CD4-positive, alpha-beta T cell (primary cell): ENCODE measurements around the gene SMAD3. TPM values are rescaled to one million over a fixed set of nuclear protein-coding genes. Genes with fewer than 3 reads are reported as not detected.

Experiments
- ATAC-seq: fragments of 200-7000 bp; cut with Tn5 transposase; one replicate; pipeline ENCODE4 v1.10.0; 2022; ENCODE audit warnings: mild to moderate bottlenecking; ENCODE audit not compliant: poor library complexity
- CTCF ChIA-PET: fragments of 350-600 bp; sonication (Branson Sonifier 250); formaldehyde crosslinking; loops from one replicate; lab custom pipeline; 2021; ENCODE audit warnings: antibody characterized with exemption, inconsistent platforms; lab: Charles Lee
- POLR2A ChIA-PET: fragments of 350-600 bp; sonication (Branson Sonifier 250); formaldehyde crosslinking; loops from one replicate; lab custom pipeline; 2021; ENCODE audit warnings: antibody characterized with exemption, inconsistent platforms; lab: Charles Lee
- DNase-seq, 14 experiments: peaks; one replicate each; pipeline ENCODE4 v3.0.0-alpha.2; 2013 to 2020; ENCODE audit warnings: mixed read lengths in 2 of 14
- H3K27ac ChIP-seq, 2 donors: one replicate each; pipeline versions ENCODE4 v1.5.1 to v1.7.0; 2013; ENCODE audit warnings: low read length in 2 of 2, low read depth in 1 of 2, mild to moderate bottlenecking in 1 of 2
- H3K27me3 ChIP-seq, 2 experiments: 1 replicate in 1 of 2; 2 replicates in 1 of 2; pipeline versions ENCODE4 v1.6.1 to v1.7.0; 2013; ENCODE audit warnings: low read length in 2 of 2, control low read depth in 1 of 2, mild to moderate bottlenecking in 1 of 2, moderate library complexity in 1 of 2; ENCODE audit not compliant: insufficient read depth in 2 of 2, control insufficient read depth in 1 of 2
- H3K36me3 ChIP-seq: one replicate; pipeline ENCODE4 v1.6.1; 2013; ENCODE audit warnings: low read length, control low read depth; ENCODE audit not compliant: insufficient read depth
- H3K4me1 ChIP-seq: one replicate; pipeline ENCODE4 v1.6.1; 2013; ENCODE audit warnings: low read length, control low read depth; ENCODE audit not compliant: insufficient read depth
- H3K4me3 ChIP-seq: one replicate; pipeline ENCODE4 v1.5.1; 2013; ENCODE audit warnings: mild to moderate bottlenecking, low read length, moderate library complexity
- H3K9me3 ChIP-seq, 2 experiments: 1 replicate in 1 of 2; 2 replicates in 1 of 2; pipeline versions ENCODE4 v1.6.1 to v1.7.0; 2013; ENCODE audit warnings: low read length in 2 of 2, mild to moderate bottlenecking in 2 of 2, control low read depth in 1 of 2, moderate library complexity in 1 of 2; ENCODE audit not compliant: control insufficient read depth in 1 of 2, insufficient read depth in 1 of 2
- H3K27ac Mint-ChIP-seq: one replicate; pipeline ENCODE4 v1.8.0; 2020; ENCODE audit warnings: mixed read lengths
- H3K27me3 Mint-ChIP-seq: one replicate; pipeline ENCODE4 v1.8.0; 2021; ENCODE audit warnings: mixed read lengths
- H3K36me3 Mint-ChIP-seq: one replicate; pipeline ENCODE4 v1.8.0; 2021; ENCODE audit warnings: low read depth, mixed read lengths
- H3K4me1 Mint-ChIP-seq: one replicate; pipeline ENCODE4 v1.8.0; 2021; ENCODE audit warnings: low read depth, mixed read lengths
- H3K4me3 Mint-ChIP-seq: one replicate; pipeline ENCODE4 v1.8.0; 2020; ENCODE audit warnings: mild to moderate bottlenecking, mixed read lengths
- H3K9me3 Mint-ChIP-seq: one replicate; pipeline ENCODE4 v1.8.0; 2020; ENCODE audit warnings: mixed read lengths
- CTCF ChIP-seq: fragments of 200-600 bp; IDR thresholded peaks from one replicate; pipeline ENCODE4 v1.8.0; 2022; ENCODE audit warnings: antibody characterized with exemption, mild to moderate bottlenecking
- intact Hi-C, 2 experiments: fragments of 100-400 bp; cut with DNase I in 1 of 2; cut with micrococcal nuclease in 1 of 2; formaldehyde crosslinking; loops; one replicate each; pipeline versions ENCODE4 v1.15.1 to v1.9.0; 2023 to 2025; cut with DNase I, micrococcal nuclease
- total RNA-seq, 174 experiments: library from RNA in 2 of 174; stranded (reverse) in 2 of 174; gene quantifications; one replicate each; pipeline ENCODE4 v1.2.3 and lab custom pipeline; 2021 to 2026

The SMAD3 gene
- total RNA-seq, 2 experiments from 2014 or later: 30.0 to 31.0 TPM

DNA sequence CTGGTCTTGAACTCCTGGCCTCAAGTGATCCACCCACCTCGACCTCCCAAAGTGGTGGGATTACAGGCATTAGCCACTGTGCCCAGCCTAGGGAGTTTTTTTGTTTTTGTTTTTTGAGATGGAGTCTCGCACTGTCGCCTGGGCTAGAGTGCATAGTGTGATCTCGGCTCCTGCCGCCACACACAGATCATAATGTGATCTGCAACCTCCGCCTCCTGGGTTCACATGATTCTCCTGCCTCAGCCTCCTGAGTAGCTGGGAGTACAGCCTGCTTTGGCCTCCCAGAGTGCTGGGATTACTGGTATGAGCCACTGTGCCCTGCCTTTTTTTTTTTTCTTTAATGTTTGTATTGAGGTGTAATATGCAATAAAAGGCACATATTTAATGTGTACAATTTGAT, 78.2 kb downstream of the SMAD3 start:
- peak overlapping the region; percentile 18 for H3K27ac Mint-ChIP-seq
- Histone ChIP-seq H3K27ac (no peak overlapping the region), H3K4me1 (peaks cover 95% of the 10 kb centered on the region), H3K27me3 (no peaks in the 10 kb centered on the region), H3K9me3 (no peaks in the 10 kb centered on the region), H3K36me3 (no peaks in the 10 kb centered on the region), H3K4me3 (no peak overlapping the region)
- no peaks in the 10 kb centered on the region for H3K27me3 Mint-ChIP-seq
- peaks cover 3% of the 10 kb centered on the region for H3K36me3 Mint-ChIP-seq
- H3K4me3 Mint-ChIP-seq: no peak overlapping the region
- TF ChIP-seq CTCF: no peak
- H3K9me3 Mint-ChIP-seq: no peaks in the 10 kb centered on the region
- peaks cover 94% of the 10 kb centered on the region for H3K4me1 Mint-ChIP-seq
- POLR2A ChIA-PET: no interaction called here
- DNase-seq (no peak), ATAC-seq (no peak)
- intact Hi-C loops: no loop called here
- CTCF ChIA-PET: no interaction called here

DNA sequence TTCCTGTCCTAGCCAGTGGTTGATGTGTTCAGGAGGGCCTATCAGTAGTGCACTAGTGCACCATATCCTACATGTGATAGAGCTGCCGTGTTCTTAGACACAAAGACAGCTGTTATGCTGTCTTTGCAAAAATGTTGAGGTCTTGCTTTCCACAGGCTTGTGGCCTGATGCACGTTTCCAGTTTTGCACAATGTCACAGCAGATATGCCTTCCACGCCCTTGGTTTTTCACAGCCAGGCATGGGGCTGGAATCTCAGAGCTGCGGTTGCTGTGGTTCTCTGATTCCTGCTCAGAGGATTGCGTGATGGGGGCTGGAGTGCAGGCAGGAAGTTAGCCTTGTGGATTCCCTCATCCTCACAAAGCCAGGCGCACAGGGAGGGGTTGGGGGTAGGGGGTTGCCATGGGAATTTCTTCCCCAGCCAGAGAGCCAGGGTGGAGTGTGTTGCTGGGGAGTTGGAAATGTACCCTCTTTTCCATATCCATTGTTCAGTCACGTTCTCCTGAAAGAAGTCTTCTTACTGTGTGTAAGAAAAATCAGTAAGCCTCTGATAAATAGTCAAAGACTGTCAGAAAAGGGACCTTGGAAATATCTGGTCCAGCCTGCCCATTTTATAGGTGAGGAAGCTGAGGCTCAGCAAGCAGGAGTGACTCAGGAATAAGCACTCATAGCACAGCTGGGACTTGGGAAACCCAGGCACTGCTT, 79.4 kb downstream of the SMAD3 start:
- no peak for TF ChIP-seq CTCF
- intact Hi-C loops: loop anchor here in 1 of 2 experiments (5.0 kb wide), 1 partner anchor 42 kb away; no protein-coding TSS in a partner anchor
- Mint-ChIP-seq H3K4me1 (peaks cover 95% of the 10 kb centered on the region), H3K27me3 (no peaks in the 10 kb centered on the region), H3K4me3 (peak overlapping the region; percentile 35), H3K36me3 (peaks cover 3% of the 10 kb centered on the region), H3K27ac (peak overlapping the region; percentile 88), H3K9me3 (no peaks in the 10 kb centered on the region)
- CTCF ChIA-PET: no interaction called here
- H3K36me3 ChIP-seq: no peaks in the 10 kb centered on the region
- peaks cover 96% of the 10 kb centered on the region for H3K4me1 ChIP-seq
- H3K9me3 ChIP-seq: no peaks in the 10 kb centered on the region
- ATAC-seq (peak; percentile 36), DNase-seq (peak in 3 of 14 experiments; percentile 32 to 57 (median 43))
- no peak overlapping the region for H3K27ac ChIP-seq
- H3K4me3 ChIP-seq: no peak overlapping the region
- no peaks in the 10 kb centered on the region for H3K27me3 ChIP-seq
- POLR2A ChIA-PET: interaction anchor here (0.8 kb wide), 1 partner anchor 13 kb away, joined by 3 read pairs; no protein-coding TSS in a partner anchor

DNA sequence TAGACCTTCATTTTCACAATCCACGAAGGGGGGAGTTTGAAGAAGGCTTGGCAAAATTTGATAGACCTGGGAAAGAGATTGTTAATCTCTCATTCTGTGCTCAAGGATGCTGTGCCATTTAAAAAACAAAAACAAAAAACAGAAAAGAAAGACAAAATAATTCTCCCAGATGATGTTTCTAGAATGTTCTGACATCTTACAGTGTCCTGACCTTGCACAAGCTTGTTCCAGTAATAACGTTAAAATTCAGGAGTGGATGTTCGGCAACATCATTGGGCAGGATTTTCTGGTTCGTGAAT, 79.9 kb downstream of the SMAD3 start:
- Histone ChIP-seq H3K4me1 (peaks cover 96% of the 10 kb centered on the region), H3K36me3 (no peaks in the 10 kb centered on the region), H3K27me3 (no peaks in the 10 kb centered on the region), H3K9me3 (no peaks in the 10 kb centered on the region), H3K27ac (no peak overlapping the region), H3K4me3 (no peak overlapping the region)
- no peak for TF ChIP-seq CTCF
- POLR2A ChIA-PET: no interaction called here
- peaks cover 3% of the 10 kb centered on the region for H3K36me3 Mint-ChIP-seq
- H3K4me1 Mint-ChIP-seq: peaks cover 95% of the 10 kb centered on the region
- H3K9me3 Mint-ChIP-seq: no peaks in the 10 kb centered on the region
- no peak overlapping the region for H3K4me3 Mint-ChIP-seq
- intact Hi-C loops: loop anchor here in 1 of 2 experiments (5.0 kb wide), 1 partner anchor 43 kb away; no protein-coding TSS in a partner anchor
- CTCF ChIA-PET: no interaction called here
- H3K27me3 Mint-ChIP-seq: no peaks in the 10 kb centered on the region
- H3K27ac Mint-ChIP-seq: peak overlapping the region; percentile 88
- DNase-seq (no peak), ATAC-seq (no peak)
